Measurements from ENCODE around the gene TSC22D1.

Gene TSC22D1

DNA sequence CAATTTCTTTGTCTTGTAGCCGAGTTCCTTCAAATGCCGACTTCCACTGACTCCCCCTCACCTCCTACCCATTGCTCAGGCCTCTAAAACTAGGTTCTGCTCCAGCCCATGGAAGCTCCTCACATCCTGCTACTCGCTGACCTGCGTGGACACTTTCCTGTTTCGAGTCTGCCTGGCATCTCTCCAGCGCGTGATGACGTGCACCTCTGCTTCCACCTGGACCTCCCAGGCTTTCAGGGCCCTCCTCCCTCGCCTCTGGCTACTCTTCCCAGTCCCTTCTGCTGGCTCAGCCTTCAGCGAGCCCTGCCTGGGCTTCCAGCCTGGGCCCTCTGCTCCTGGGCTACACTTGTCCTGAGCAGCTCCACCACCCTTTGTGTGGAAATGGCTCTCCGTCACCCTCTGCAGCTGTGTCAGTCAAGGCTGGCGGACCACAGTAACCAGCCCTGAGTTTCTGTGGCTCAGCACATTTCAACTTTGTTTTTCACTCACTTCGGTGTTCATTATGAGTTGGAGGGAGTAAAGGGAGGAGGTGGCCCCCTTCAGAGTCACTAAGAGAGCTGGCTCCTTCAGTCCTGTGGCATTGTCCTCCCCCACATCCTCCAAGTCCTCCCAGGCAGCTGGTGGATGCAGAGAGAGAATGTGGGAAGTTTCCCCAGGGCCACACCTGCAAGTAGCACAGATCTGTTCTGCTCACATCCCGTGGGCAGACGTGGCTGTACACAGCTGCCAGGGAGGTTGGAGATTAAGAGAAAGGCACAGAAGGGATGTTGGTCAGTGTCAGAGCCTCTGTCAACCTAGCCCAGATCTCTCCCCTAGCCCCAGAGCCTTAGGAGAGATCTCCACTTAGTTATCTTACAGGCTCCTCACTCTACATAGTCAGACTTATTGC, 153.1 kb downstream of the TSC22D1 start:
- no peak for DNase-seq

DNA sequence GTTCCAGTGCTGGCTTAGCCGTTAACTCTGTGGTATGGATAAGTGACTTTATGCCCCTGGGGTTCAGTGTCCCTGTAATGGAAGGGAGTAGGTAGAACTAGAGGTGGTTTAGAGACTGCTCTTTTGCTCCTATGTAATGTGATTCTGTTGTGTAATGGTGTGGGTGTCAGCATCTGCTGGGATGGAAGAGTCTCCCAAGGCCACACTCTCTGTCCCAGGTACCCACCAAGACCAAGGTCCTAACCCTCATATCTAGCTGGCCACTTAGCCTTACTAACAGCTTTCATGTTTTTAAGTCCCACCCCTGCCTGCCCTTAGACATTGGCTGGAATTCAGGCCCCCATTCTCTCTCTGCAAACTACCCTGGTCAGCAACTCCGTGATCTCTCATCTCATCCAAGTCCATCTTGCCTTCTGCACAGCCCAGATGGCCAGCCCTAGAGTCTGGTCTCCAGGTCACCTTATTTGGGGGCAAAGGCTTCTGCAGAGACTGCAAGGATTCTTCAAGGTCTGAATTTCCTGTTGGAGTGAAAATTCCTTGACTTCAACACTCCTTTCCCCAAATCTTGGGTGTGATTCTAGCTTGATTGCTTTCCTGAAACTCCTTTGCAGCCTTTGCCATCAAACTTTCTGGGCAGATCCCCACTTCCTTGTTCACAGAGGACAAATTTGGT, 154.1 kb downstream of the TSC22D1 start:
- DNase-seq, result no peak

DNA sequence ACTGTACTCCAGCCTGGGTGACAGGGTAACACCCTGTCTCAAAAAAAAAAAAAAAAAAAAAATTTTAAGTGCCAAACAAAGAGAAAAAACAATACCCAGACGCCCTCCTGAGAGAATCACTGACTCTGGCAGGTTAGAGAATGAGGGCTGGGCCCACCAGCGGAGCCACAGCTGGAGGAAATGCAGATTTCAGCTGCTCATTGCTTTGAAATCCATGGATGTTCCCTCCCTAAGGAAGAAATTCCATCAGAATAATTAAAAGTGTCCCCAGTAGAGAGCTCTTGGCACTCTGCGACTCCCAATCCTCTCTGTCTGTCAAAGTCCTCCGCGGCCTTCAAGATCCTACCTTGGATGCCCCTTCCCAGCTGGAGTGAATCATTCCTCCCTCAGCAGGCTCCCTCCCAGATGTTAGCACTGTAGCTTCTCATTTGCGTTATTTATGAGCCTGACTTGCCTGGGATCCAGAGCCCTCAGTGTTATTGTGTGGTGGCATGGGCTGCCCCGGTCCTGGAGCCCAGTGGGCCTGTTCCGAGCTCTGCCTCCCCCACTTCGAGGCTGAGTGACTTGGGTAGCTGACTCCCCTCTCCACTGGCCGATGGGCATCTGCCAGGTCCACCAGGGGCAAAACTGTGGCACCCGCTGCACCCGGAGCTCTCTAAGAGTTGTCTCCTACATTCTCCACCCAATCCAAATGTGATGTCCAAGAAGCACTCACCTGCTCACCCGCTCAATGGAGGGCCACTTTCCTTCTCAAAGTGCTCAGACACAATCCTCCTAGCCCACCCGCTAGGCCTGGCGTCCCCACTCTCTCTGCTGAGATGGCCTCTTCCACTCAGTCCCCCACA, 155.5 kb downstream of the TSC22D1 start:
- no peak for DNase-seq

DNA sequence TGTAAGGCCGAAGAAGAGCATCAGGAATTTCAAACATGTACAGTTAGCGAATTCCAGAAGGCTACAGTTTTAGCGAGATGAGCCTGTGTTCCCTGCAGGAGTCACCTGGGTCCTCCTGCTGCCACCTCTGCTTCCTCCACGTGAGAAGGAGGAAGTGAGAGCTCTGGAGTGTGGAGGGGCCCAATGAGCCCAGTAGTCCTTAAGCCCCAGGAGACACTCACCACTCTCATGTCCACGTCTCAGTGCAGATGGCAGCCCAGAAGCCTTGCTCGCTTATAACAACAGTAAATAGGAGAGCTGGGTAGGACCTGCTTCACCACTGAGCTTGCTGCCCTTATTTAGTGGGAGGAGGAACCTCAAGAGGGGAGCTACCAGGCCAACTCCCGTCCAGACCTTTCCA, 158.3 kb downstream of the TSC22D1 start:
- DNase-seq, result no peak

DNA sequence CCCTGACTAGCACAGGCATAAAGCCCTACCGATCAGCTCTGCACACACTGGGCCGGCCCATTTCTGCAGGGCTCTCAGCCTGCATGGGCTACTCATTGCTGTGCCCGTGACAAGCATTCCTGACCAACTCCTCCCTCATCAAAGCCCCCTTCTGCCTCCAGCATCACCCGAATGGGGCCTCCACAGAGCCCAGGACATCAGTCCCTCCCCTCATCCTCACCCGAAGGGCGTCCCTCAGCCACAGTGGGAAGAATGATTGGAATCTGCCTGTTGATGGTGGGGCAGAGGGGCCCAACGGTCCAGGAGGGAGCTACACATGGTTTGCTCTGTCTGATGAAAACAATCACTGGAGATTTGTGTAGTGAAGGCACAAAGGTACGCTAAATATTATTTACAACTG, 158.7 kb downstream of the TSC22D1 start:
- DNase-seq, result no peak

DNA sequence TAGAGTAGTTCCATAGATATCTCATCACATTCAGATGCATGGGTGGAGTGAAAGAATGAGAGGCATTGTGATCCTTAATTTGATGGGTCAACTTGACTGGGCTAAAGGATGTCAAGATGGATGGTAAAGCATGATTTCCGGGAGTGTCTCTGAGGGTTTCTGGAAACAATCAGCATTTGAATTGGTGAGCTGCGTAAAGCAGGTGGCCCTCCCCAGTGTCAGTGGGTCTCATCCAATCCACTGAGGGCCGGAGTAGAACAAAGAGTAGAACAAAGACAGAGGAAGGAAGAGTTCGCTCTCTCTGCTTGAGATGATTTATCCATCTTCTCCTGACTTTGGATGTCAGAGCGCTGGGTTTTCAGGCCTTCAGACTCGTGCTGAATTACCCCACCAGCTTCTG, 159.4 kb downstream of the TSC22D1 start:
- no peak for DNase-seq

DNA sequence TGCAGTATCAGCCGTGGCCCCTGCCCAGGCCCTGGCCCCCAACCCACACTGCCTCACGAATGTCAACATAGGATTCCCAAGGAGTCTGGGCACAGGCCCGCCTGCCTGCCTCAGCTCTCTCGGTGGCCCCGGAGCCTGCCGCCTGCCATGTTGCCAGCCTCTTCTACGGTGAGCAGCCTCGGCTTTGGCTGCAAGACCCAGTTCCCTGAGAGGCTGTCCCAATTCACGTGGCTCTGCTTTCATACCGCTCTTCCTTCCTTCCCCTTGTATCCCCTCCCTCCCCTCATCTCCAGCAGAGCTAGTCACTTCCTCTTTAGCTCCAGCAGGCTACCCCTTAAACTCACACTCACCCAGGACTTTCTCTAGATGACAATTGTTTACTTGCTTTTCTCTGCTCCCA, 159.8 kb downstream of the TSC22D1 start:
- no peak for DNase-seq

DNA sequence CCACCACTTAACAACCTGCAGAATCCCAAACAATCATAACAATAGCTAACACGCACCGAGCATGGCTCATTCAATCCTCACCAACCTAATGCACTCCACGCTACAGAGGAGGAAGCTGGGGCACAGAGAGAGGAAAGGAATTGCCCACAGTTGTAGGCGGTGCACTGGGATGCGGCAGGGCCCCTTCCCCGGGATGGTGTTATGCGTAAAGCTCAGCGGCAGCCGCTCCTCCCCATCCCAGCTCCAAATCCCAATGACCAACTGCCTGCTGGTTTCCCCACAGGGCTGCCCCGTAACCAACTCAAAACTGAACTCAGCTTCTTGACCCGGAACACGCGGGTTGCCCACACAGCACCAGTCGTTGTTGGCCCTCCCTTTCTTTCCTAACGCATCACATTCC, 160.3 kb downstream of the TSC22D1 start:
- DNase-seq, result no peak

DNA sequence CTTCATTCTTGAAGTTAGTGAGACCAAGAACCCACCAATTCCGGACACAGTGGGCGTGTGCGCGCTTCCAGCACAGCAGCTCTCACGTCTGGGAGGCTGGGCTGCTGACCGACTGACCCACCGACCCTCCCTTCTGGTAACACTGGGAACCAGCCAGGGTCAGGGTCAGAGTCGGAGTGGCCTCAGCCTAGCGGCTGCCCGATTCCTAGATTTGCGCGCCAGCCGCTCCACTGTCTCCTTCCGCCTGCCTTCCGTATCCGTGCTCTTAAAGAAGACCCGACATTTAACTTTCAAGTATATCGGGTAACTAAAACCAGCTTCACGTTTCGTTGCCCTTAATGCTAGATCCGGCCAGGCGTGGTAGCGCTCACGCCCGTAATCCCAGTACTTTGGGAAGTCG, 161.4 kb downstream of the TSC22D1 start:
- DNase-seq, result no peak

DNA sequence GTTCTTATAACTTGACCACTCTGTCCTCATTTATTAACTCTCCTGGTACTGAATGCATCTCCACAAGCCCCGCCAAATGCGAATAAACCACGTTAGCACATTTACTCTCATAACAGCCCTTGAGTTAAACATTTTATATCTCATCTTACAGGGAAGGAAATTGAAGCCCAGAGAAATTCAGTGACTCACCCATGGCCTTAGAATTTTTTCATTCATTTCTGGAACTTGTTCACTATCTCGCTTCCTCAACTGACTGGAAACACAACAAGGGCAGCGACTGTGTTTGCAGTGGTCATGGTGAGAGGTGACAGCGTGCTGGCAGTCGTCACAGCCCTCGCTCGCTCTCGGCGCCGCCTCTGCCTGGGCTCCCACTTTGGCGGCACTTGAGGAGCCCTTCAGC, 163.0 kb downstream of the TSC22D1 start:
- no peak for DNase-seq

DNA sequence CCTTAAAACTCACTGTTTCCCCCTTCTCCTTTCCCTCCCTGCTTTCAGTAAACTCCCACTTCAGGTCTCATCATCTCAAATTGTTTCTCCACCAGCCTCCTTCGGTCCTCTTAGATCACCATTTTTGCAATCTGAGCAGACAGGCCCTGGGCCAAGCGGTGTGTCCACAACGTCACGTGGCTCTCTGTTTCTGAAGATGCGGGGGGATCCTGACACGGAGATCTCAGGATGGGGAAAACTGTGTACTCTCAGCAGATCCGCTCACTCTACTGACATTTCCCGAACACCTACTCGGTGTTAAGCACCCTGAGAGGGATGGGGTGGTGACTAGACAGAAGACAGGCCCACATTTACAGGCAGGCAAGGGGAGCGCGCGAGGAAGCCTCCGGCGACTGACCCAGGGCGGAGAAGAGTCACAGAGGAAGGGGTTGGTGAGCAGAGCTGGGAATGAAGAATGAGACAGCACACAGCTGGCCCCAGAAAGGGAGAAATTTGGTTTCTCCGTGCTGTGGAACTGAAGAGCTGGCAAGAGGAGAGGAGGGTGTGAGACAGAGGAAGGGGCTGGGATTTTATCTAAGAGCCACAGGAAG, 163.7 kb downstream of the TSC22D1 start:
- no peak for DNase-seq

DNA sequence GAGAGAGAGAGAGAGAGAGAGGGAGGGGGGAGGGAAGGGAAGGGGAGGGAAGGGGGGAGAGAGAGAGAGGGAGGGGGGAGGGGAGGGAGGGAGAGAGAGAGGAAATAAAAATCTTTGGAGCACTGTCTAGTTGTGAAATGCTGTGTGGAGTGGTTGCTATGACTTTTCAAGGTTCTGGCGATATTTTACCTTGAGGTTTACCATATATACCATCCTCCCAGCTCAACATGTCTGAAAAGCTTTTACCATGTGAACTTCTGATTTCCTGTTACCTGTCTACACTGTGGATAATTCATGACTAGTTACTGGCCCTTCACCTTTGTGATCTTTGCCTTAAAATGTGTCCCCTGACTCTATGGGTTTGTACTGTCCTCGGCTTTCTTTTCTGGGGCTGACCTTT, 164.3 kb downstream of the TSC22D1 start:
- DNase-seq, result no peak

DNA sequence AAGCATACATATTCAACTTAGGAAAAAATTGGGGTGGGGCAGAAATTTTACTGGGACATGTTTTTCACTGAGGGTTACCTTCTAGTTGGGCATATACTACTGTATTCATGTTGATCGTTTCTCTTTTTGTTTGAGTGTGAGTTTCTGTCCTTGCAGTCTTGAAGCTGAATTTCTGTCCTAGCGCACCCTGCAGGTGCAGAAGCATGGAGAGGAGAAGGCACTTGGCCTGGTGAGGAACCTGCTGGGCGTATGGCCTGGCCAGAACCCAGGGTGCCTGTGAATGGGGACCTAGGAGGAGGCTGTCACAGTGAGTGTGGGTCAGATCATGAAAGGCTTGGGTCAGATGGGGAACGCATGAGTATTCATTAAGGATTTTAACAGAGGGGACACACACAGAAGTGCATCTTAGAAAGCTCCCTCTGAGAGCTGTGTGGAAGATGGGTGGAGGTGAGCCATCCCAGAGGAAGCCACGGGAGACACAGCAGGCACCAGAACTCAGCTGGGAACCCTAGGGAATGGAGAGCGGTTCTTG, 165.7 kb downstream of the TSC22D1 start:
- DNase-seq, result no peak

DNA sequence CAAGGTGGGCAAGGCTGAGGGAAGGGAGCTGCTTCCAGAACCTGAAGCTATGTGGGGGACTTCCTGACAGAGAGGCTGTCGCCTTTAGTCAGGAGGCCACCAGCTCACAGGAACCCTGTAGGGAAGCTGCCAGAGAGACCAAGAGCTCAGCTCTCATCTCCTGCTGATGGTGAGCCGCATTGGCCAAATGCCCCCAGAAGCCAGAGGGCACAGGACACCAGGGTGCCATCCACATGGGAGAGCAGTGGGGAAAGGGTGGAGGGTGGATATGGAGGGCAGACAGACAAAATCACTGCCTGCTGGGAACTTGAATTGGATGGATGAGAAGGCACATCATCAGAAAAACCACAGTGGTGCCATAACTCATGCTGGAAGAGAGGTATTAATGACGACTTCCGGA, 166.5 kb downstream of the TSC22D1 start:
- DNase-seq, result no peak

DNA sequence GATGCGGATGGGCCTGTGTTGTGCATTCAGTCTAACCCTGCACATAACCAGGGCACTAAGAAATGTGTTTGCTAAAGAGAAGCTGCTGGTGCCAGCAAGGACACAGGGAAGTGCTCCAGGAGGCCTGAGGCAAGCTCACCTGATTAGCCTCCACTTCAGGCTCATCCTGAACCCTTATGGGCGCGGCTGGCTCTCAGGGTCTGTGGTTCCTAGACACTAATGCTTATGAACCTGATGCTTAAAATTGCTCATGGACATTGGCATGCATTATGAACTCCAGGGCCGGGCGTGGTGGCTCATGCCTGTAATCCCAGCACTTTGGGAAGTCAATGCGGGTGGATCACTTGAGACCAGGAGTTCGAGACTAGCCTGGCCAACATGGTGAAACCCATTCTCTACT, 168.2 kb downstream of the TSC22D1 start:
- no peak for DNase-seq

DNA sequence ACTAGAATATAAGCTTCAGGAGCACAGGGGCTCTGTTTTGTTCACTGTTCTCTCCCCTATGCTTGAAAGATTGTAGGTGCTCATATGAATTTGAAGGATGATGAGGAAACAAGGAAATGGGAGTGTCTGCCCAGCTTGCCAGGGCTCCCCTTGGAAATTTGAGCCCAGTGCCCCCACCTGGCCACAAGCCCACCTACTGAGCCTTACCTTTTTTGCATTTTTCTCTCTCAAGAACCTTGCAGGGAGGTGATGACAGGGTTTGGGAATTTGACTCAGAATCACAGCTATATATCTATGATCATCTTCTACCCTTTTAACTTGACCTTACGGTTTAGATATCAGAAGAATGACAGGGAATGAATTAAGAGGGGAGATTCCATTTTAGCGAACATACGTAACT, 168.8 kb downstream of the TSC22D1 start:
- no peak for DNase-seq

DNA sequence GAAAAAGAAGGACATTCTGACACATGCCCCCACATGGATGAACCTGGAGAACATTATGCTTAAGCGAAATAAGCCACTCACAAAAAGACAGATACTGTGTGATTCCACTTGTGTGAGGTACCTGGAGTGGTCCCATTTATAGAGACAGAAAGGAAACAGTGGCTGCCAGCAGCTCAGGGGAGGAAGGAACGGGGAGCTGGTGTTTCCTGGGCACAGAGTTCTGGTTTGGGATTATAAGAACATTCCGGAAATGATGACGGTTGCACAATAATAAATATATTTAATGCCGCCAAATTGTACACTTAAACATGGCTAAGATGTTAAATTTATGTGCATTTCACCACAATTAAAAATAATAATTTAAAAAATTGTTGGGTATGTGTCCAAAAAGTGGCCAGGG, 169.5 kb downstream of the TSC22D1 start:
- no peak for DNase-seq

DNA sequence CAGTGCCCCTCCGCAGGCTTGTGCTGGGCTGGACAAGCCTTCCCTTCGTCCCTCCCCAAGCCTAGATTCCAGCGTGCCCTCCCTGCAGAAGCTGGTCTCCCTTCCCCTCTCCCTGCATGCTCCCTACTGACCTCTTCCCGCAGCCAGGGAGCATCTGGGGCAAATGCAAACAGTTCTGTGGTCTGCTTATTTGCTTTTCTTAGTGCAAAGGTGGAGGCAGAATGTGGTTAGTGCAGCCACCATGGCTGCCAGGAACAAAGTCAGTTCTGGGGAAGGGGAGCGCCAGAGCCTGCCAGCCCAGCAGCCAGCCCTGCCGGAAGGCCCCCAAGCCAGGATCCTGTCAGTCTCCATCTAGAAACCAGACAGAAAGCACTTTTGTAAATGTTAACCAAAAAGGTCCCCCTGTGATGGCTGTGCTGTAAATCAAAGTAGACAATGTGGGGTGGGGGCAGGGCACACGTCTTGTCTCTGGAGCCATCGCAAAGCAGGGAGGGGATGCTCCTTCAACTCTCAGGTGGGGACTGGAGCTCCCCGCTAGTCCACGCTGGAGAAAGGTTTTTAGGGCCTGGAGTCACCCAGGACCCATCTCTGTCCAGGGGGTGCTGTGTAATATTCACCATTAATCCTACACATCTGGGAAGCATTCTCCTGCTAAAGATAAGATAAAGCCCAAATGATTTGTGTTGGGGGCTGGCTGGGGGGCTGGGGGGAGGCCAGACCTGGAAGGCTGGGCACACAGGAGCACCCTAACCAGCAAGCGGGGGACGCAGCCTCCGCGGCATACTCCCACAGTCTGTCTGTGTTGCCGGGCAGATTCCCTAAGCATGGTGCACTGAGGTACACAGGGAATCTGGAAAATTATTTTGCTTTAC, 171.6 kb downstream of the TSC22D1 start:
- no peak for DNase-seq

DNA sequence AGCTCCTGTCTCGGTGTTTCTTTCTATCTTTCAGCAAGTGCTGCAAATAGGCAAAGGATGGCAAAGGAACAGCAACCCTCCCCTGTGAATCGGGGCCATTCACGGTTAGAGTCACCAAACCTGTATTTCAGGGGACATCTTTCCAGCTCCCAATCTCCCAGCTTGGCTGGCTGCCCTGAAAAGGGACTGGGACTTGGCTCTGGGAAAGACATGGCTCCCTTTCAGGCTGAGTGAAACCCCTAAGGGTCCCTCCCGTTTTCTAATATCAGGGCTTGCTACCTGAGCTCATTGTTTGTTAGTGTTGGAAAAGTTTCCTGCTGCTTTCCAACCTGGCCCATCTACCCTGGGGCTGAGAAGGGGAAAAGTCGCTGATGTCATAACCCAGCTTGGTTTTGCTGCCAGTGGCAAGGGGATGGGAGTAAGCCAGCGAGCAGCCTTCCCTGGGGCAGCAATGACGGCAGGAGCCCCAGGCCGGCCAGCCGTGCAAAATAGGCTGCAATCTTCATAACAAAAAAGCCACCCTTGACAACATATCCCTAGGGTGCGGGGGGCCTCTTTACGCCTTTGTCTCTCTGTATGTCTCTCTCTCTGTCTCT, 172.6 kb downstream of the TSC22D1 start:
- no peak for DNase-seq

DNA sequence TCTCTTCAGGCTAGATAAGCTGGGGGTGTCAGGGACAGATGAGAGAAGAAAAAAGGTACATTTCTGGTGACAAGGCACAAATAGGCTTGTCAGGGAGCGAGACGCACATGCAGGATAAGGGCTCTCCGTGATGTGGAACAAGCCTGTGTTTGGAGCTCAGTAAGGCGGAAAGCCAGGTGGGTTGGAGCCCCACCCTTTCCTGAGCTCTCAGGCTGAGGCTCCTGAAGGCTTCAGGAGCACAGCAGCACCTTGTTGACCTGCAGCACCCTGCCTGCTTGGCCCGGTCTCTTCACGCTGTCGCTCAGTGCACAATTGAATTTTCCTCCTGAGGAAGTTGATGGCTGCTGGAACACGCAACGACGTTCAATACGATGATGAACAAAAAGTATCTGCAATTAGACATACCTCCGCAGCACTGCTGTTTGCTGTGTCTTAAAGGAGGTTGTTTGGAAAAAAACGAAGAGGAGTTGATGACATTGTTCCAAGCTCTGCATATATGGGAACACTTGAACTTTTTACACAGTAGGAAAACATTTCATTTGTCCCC, 173.2 kb downstream of the TSC22D1 start:
- DNase-seq, result no peak

DNA sequence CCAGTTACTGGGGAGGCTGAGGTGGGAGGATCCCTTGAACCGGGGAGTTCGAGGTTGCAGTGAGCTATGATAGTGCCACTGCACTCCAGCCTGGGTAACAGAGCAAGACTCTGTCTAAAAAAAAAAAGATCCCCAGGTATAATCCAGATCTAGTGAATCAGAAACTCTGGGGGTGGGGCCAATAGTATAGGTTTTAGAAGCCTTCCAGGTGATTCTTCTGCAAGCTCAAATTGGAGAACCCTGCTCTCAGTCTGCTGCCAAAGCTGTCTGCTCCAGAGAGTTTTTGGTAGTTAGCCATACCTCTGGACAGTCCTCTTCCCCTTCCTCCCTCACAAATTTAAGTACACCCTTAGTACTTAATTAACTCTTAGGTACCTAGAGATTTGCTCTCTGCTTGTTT, 174.6 kb downstream of the TSC22D1 start:
- no peak for DNase-seq

All from NCI-H524 treated with DMSO at 0.1 percent for 48 hours (cell line).